HG03575 (cell line): Measurements from ENCODE around the gene GRAMD1B.

Source experiments
- ATAC-seq: cut with Tn5 transposase; IDR thresholded peaks from one replicate; pipeline ENCODE4 v1.9.1; 2021; ENCODE audit not compliant: unreplicated experiment, insufficient number of reproducible peaks, low FRiP score; ENCODE audit errors: extremely low read depth

The GRAMD1B gene

DNA sequence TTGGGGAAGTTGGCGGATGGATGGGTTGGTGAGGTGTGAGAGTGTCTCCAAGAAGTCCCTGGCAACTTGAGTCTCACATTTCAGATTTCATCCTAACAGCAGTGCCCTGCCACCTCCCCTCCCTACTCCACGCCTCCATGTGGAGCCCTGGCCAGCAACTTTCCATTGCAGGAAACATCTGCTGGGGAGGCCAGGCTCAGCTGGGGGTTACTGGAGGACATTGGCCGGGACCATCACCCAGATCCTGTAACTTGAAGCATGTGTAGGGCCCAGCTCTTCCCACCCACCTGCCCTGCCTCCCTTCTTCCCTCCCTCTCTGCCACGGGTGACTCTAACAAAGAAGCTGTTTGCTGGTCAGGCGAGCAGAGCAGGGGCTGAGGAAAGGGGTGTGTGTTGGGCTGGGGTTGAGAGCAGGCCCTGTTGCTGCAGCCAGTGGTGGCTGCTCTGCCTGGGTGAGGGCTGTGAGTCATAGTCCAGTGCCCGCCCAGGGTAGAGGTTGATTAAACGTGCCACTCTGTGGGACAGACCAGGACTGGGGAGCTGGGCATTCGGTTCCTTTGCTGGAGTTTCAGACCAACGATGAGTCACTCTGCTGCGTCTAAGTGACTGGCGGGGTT lies 160.3 kb downstream of the GRAMD1B start:
- ATAC-seq: no peak

DNA sequence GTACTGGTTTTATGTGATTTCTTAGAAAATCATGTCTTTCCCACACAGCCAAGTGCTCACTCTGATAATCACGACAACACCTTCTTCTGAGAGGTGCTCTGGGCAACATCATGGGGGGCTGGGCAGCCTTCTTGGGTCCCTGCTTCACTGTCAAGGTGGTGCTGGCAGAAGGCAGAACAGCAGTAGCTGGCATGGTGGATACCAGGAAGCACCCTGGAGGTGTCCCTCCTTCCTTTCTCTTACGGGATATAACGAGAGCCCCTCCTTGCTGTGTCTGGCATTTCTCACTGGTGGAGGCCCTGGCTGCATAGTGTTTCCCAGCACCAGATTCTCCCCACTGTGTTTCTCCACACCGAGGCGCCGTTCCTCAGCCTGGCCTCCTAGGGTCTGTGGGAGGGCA lies 163.5 kb downstream of the GRAMD1B start:
- no peak for ATAC-seq

DNA sequence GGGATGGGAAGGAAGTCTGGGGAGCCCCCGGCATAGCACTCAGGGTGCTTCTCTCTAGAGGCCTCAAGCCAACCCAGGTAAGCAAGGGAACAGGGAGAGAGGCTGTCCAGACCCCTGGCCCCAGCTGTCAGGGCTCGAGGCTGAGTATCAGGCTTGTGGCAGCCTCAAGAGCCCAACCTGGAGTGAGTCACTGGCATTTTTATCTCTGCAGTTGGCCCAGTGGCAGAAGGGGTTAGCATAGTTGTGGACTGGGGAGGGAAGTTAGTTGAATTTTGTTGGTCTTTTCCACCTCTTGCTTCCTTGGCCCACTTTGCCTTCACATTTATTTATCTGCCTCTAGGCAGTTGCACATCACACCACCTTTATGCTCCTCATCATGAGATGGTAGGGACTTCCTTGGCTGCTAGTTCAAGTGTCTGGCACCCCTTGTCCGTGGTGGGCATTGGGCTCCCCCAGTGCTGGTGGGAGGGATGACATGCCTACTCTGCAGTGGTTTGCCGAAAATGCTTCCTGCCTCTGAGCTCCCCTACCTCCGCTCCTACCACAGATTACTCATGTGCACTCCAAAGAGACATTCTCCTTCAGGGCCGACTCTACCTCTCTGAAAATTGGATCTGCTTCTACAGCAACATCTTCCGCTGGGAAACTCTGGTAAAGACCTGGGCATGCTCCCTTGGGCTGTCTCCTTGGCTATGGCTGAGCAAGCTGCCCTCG lies 164.3 kb downstream of the GRAMD1B start:
- ATAC-seq: no peak

DNA sequence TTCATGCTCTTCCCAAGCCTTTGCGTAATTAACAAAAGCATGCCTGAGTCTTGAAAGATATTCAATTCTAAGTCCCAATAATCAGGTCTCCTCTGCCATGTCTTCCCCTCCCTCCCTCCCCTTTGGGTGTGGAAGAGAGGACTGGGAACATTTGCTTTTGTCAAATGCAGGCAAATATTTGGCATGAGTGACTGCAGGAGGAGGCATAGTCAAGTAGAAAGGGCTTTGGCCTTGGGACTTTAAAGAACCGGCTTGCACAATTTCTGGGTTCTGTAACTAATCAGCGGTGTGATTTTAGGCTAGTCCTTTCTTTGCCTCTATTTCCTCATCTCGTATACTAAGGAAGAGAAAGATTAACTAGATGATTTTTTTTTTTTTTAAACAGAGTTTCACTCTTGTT lies 164.9 kb downstream of the GRAMD1B start:
- ATAC-seq: no peak

DNA sequence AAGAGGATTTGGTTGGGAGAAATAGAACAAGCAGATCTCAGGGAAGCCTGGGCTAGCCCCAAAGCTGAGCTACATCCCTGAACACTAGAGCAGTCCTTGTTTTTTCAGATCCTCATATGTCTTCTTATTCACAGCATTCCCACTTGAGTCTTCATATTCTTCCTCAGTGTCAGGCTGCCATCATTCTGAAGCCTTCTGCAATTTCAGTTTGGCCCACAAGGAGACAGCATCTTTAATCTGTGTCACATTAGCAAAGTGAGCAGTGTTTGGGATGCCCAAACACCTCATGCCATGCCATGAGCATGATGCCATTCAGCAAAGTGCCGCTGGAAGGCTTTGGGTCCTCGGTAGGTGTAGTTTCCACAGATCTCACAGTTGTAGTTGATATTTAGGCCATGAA lies 167.8 kb downstream of the GRAMD1B start:
- no peak for ATAC-seq

DNA sequence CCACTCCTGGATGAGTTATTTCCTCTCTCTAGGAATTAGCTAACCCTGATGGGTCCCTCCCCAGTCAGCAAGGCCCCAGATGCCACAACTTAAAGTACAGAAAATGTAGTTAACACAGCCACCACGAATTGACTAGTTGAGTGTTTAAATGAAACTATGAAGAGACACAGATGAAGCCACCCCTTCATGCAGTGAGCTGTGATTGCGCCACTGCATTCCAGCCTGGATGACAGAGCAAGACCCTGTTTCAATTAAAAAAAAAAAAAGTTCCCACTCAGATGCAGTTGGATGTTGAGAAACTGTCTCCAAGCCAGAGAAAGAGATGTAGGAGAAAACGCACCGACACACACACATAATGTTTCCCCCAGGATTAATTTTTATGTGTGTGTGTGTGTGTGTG lies 171.1 kb downstream of the GRAMD1B start:
- ATAC-seq: no peak

- no peak for ATAC-seq
Measured at GRCh38 chr11:123601743-123602142, 171.7 kb downstream of the GRAMD1B start.

DNA sequence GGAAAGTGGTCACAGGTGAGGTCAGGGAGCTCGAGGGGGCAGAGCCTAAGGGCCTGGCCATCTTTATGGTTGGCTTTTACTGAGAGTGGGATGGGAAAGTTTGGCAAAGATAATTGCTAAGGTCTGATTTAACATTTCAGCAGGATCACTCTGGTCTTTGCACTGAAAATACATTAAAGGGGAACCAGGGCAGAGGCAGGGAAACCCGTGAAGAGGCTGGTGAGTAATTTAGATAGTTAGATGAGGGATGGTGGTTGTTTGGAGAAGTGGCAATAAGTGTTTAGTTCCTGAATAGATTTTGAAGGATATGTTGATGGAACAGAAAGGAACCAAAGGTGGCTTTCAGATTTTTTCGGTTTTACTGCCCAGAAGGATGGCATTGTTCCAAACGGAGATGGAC lies 173.6 kb downstream of the GRAMD1B start:
- ATAC-seq: no peak

- no peak for ATAC-seq
Measured at GRCh38 chr11:123607781-123608180, 177.7 kb downstream of the GRAMD1B start.

DNA sequence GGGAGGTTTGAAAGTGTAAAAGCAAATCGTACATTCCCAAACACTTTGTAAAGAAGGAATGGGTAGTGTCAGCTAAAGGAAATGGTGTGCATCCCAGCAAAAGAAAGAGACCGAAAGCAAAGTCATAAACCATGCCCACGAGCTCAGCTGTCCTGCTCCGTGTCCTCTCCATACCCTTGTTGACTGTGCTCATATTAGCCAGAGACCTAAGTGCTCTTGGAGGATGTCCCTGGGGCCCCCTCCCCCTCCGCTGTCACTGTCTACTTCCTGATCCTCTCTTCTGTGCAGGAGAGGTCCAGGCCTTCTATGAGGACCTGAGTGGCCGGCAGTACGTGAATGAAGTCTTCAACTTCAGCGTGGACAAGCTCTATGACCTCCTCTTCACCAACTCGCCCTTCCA lies 178.3 kb downstream of the GRAMD1B start:
- no peak for ATAC-seq

- no peak for ATAC-seq
Measured at GRCh38 chr11:123608945-123609344, 178.9 kb downstream of the GRAMD1B start.

GRCh38 chr11:123611698-123612097 lies 181.6 kb downstream of the GRAMD1B start:
- no peak for ATAC-seq

DNA sequence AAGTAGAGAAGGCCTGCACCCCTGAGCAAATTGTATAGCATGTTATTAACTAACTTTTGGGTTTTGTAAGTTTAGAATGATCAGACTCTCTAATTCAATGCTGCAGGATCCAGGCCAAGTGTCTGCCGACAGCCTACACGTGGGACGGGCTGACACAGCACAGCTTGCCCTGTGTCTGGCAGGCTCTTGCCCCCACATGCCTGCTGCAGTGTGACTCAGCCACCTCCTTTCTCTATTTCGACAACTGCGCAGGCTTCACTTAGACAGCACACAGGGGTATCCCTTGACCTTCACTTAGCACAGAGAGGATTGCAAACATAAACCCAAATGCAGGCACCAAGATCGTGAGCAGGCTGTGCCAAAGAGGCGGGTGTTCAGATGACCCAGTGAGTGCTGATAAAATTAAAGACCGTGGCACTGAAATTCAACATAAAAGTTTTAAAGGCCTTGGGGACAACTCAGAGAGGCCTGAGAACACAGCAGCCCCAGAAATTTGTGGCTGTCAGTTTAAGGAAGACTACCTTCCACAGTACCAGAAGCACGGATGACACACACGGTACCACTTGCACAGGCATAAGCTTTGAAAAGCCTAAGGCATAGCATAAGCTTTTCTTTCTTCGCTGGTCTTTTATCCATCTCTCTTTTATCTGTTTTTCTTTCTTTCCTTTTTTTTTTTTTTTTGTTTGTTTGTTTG lies 186.6 kb downstream of the GRAMD1B start:
- no peak for ATAC-seq

GRCh38 chr11:123622576-123622975 lies 192.5 kb downstream of the GRAMD1B start:
- ATAC-seq: no peak

DNA sequence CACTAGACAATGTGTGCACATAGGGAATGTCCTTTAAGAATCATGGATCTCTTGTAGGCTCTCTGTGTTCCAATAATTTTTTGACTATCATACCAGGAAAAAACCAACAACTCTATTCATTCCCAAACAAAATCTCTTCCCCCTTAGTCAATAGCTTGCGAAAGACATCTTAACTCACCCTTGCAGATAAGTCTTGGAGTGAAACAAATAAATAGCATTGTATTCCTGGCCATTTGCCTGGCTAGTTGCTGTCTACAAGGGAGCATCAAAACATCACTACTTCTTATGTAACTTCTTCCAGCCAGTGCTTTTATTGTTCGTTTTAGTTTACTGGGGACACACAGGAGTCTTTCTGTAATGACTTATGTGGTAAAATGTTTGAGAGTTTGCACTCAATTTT lies 194.9 kb downstream of the GRAMD1B start:
- no peak for ATAC-seq

- ATAC-seq: no peak
Measured at GRCh38 chr11:123628936-123629683, 199.0 kb downstream of the GRAMD1B start.

DNA sequence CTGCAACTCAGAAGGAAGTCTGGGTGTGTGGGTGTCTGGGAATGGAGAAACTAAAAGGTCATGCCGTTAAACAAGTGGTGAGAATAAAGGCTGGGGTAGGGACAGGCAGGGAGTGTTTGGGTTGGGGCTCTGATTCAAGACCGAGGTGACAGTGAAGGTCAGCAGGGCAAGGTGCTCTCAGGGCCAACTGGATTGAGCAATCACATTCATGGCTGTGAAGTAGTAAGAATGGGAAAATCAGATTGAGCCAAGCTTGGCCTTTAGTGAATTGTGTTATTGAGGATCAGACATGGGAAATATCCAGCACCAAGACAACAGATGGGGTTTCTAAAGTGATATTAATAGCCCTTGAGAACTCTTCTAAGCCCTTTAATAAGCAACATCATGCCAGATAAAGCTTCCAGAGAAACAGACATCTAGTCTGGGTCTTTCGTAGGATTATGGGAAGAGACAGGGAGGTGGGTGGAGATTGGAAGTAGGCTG lies 200.1 kb downstream of the GRAMD1B start:
- ATAC-seq: no peak

DNA sequence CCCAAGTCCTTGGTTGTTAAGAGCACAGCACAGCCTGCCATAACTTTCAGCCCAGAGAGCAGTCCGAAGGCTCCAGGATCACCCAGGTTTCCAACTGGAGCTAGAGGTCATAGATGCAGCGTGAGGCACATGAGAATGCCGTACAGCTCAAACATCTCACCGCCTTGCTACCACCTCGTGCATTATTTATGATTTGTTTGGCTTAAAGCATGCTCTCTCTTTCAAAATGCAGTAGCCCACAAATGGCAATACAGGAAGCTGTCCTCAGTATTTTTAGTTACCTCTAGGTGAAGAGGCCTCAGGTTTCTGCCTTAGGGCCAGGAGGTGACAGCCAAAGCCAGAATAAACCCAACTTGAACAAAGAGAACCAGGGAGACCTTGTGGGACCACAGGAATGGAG lies 210.0 kb downstream of the GRAMD1B start:
- ATAC-seq: no peak

- ATAC-seq: peak; percentile 74
Measured at GRCh38 chr11:123640677-123641494, 210.8 kb downstream of the GRAMD1B start.
